Ammon's horn (tissue), 1 donor: ENCODE data around the gene MGME1.

Source experiments
- DNase-seq: peaks from one replicate; pipeline ENCODE4 v3.0.0-alpha.2; 2016; ENCODE audit warnings: low spot score

Gene MGME1

GRCh38 chr20:17940224-17940971 is 28.4 kb upstream of the MGME1 start:
- no peak for DNase-seq

- DNase-seq = no peak
These were observed 27.6 kb upstream of the MGME1 start for GRCh38 chr20:17941087-17941825.

DNA sequence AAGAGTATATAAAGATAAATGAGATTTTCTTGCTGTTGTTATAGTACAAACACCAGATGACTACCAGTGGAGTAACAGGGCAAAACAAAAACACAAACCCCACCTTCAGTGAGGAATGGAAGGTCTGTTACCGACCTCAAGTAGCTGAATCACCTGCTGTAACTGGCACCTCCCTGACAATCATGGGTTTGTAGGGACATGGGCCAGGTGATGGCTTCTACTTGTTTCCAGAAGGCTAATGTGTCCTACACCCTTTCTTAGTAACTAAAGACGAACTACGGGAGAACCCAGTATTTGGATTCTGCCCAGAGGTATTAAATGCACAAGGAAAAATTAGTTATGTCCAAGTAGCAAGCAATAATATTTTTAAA is 27.0 kb upstream of the MGME1 start:
- no peak for DNase-seq

DNA sequence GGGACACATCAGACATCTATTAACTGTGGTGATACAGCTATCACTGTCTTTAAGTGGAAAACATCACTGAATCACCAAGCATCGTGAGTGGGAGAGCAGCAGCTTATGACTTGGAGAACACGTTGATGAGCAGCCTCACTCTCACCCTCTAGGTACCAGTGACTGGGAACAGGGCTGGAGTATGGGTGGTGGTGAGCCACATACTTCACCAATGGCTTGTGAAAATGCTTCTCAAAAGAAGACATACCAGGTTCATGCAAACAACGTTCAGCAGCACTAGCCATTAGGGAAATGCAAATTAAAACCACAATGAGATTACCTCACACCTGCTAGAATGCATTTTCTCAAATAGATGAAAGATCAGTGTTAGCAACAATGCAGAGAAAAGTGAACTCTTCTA is 25.5 kb upstream of the MGME1 start:
- DNase-seq = no peak

DNA sequence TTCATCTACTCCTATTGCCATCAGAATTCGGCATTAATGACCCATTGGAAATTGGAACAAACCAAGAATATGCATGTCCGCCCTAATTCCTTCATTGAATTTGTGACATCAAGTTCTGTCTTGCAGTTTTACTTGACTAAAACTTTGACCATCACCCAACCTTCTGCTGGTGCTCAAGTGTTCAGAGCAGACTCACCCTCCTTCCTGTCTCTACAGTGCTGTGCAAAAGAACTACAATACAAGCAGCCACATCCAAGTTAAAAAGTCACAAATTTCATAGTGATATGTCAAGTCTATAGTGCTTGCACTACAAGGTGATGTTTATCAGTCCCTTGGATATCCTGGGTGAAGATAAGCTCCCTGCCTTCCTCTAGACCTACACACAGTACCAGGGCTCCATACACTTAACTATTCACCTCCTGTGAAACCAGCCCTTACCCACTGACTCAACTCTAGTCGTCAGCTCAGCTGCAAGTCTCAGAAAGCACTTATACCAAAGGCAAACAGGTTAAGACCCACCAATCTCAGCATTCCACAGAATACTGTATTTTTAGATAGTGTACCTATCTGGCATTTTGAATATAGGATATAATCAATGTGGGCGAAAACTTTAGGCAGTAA is 23.9 kb upstream of the MGME1 start:
- no peak for DNase-seq

- DNase-seq = no peak
These were observed 22.8 kb upstream of the MGME1 start for GRCh38 chr20:17946040-17946439.

GRCh38 chr20:17946572-17947473 is 22.0 kb upstream of the MGME1 start:
- no peak for DNase-seq

DNA sequence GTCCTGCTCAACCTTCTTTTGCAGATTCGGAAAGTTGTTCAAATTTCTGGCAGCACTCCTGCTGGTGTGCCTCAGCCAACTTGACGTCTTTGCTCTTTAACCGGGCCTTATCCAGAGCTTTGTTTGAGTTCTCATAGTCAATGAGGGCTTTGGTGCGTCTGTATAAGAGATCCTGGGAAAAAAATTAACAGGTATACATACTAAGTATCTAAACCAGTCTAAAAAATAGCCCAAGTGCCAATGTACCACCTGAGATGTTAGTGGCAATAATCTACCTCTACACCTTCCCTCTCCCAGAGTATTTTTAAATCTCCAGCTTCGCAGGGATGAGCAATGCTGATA is 21.4 kb upstream of the MGME1 start:
- DNase-seq = no peak

GRCh38 chr20:17948442-17948841 is 20.4 kb upstream of the MGME1 start:
- DNase-seq = no peak

DNA sequence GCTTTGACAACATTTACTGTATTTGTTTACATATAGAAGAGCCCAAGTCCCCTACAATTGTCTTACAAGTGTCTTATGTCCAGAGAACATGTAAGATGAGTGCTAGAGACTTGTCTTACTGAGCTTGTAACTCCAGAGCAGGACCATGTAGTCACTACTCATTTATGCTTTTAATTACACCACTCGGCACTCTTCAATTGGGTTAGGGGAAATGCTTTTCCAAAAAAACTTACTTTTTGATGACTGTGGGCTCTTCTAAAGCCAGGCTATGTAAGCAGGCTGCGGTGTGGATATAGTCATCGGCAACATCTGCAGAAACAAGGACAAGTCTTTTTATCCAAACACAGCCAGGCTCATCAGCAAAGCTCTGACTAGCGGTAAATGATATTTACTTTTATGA is 18.9 kb upstream of the MGME1 start:
- DNase-seq = no peak

GRCh38 chr20:17950670-17951069 is 18.1 kb upstream of the MGME1 start:
- DNase-seq = no peak

DNA sequence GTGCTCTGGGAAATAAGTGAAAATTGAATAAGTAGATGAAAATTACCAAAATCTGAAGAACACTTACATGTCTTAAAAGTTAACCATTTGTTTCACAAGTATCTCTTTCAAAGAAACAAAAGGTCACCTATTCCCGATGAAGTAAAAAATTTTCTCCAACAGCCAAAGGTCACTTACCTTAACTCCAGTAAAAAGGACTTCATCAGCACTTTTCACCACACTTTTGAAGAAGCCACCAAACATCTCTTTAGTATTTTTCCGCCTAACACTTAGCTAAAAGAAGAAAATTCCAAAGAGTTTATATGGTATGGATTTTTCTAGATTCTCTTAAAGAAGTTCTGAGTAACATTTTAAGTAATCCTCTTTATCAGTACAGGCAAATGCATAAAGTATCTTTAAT is 17.5 kb upstream of the MGME1 start:
- no peak for DNase-seq

DNA sequence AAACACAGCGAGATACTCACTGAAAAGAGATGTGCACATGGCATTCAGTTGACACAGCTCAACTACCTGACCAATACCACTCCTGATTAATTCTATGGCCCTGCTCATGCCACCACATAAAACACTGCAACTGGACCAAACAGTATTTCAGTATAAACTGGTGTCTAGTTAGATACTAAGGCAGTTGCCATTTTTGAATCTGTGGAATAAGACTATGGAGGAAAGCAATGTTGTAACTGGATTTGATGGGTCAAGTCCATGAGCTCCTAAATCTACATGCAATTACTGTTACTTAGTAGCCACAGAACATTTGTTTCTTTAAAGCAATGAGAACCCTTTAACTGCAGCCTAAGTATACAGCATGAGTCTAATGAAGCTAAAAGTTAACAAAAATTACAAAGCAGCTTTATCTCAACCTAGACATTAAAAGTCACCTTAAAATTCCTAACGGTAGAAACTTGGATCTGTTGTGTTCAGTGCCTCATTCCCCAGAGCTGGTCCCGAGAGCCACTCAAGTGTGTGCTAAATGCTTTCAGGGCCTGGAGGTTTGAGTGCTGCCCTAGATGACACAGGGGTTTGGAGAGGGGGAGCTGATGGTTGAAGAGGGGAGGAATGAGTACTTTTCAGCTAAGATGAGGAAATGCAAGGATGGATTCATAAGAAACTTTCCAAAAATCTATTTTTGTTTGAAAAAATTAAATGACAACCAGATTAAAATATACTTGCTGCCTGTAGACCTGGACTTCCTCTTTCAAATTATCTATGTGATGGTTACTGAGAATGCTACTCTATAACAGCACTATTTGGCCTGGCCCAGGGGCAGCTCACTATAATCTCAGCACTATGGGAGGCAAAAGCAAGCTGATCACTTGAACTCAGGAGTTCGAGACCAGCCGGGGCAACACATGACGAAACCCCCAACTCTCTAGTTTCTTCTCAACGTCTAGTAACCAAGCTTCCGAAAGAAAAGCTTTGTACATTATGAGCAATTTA is 15.8 kb upstream of the MGME1 start:
- DNase-seq = no peak

GRCh38 chr20:17953935-17954334 is 14.9 kb upstream of the MGME1 start:
- no peak for DNase-seq

DNA sequence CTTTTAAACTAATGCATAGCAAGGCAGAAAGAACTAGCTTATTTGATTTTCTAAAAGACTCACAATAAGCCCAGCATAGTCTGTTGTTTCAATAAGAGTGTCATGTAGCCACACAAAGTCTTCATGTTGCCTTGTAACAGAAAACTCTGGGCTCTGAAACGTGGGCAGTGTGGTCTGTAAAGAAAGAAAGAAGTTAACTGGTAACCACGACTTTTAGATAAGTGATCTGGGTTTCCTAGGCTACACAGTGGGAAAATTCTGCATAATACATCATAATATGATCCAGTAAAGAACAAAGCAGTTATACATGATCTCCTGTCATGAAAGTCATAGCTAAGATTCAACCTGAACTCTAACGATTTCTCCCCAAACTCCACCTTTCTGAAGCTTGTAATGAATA is 13.5 kb upstream of the MGME1 start:
- no peak for DNase-seq

DNA sequence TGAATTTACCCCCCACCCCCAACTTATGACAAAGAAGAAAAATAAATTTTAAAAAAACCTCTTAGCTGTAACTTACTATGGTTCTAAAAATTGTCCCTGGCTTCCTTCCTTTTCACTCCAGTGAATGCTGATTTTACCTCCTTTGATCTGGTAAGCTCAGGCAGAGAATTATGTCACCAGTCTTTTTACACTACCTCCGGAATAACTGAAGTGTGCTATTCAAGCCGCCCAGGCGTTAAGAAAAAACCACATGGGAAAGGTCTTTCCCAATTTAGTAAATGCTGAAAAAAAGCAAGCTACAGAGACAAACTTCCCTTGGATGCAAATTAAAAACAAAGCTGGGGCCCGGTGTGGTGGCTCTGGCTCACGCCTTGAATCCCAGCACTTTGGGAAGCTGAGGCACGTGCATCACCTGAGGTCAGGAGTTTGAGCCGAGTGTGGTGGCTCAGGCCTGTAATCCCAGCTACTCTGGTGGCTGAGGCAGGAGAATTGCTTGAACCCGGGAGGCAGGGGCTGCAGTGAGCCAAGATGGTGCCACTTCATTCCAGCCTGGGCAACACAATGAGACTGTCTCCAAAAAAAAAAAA is 12.6 kb upstream of the MGME1 start:
- no peak for DNase-seq

DNA sequence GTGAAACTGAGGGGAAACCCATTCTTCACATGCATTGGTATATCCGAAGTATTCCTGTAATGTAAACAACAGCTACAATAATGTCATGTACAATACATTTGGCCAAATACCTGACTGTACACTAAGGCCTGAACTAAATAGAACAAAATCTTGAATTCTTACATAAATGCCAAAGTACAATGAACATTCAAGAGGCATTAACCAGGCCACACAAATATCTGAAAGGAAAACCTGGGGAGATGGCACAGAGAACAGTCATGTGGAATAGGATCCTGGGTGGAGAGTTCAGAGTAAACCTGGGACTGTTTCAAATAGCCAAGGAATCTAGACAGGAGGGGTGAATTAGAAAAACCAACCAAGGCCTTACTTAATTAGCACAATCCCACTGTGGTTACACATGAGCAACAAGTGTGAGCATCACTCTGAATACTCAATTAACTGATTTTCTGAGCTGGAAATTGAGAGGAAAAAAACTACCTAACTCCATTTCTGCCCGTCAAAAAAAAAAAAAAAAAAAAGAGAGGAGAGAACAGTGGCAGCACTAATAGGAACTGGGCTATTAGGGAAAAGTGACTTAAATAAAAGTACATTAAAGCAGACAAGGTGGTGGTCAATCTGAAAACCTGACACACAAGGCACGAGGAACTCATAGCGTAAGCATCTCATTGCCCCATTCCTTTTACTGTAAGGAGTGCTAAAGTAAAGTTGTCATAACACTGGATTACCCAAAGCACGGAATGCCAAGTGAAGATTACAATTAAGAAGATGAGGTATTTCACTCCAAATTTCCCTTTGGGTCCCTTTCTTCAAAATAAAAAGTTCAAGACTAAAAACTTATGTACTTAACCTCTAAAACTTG is 11.1 kb upstream of the MGME1 start:
- no peak for DNase-seq

GRCh38 chr20:17958373-17959256 is 10.2 kb upstream of the MGME1 start:
- no peak for DNase-seq

- DNase-seq = no peak
These were observed 9.6 kb upstream of the MGME1 start for GRCh38 chr20:17959257-17959627.
